H9 (cell line): Measurements from ENCODE around the gene RUNX1. TPM values are rescaled to one million over a fixed set of nuclear protein-coding genes. Genes with fewer than 3 reads are reported as not detected.
A peak's percentile ranks its signal among the peaks of the same experiment; 100 is the strongest.

ENCODE experiments used
- DNase-seq: peaks from one replicate; pipeline ENCODE4 v3.0.0-alpha.2; 2017
- H2AFZ ChIP-seq: one replicate; pipeline ENCODE4 v1.6.1; 2013; ENCODE audit warnings: mild to moderate bottlenecking, low read length, control low read depth, moderate library complexity
- H2AK5ac ChIP-seq: 2 replicates; pipeline ENCODE4 v1.6.1; 2013; ENCODE audit warnings: low read length, control low read depth, mixed read lengths; ENCODE audit not compliant: insufficient read length
- H2BK120ac ChIP-seq: one replicate; pipeline ENCODE4 v1.6.1; 2013; ENCODE audit warnings: low read depth, mild to moderate bottlenecking, low read length, control low read depth, inconsistent platforms; ENCODE audit not compliant: poor library complexity, severe bottlenecking
- H2BK12ac ChIP-seq: 2 replicates; pipeline ENCODE4 v1.6.1; 2013; ENCODE audit warnings: low read length, control low read depth, mixed read lengths, low read depth; ENCODE audit not compliant: insufficient read length
- H2BK15ac ChIP-seq: 2 replicates; pipeline ENCODE4 v1.6.1; 2013; ENCODE audit warnings: low read depth, low read length, control low read depth
- H2BK20ac ChIP-seq: one replicate; pipeline ENCODE4 v1.6.1; 2013; ENCODE audit warnings: low read depth, mild to moderate bottlenecking, low read length, control low read depth, inconsistent platforms; ENCODE audit not compliant: poor library complexity, severe bottlenecking
- H2BK5ac ChIP-seq: 2 replicates; pipeline ENCODE4 v1.6.1; 2013; ENCODE audit warnings: low read length, control low read depth, mixed read lengths; ENCODE audit not compliant: insufficient read length
- H3K14ac ChIP-seq: 2 replicates; pipeline ENCODE4 v1.6.1; 2013; ENCODE audit warnings: low read length, control low read depth; ENCODE audit not compliant: insufficient read depth
- H3K18ac ChIP-seq: 2 replicates; pipeline ENCODE4 v1.6.1; 2013; ENCODE audit warnings: low read depth, mild to moderate bottlenecking, mixed read lengths, low read length, control low read depth; ENCODE audit not compliant: insufficient read length
- H3K23ac ChIP-seq: 2 replicates; pipeline ENCODE4 v1.6.1; 2013; ENCODE audit warnings: low read length, control low read depth, mixed read lengths, low read depth; ENCODE audit not compliant: insufficient read length
- H3K23me2 ChIP-seq: 2 replicates; pipeline ENCODE4 v1.6.1; 2013; ENCODE audit warnings: low read depth, mild to moderate bottlenecking, mixed read lengths, low read length, control low read depth; ENCODE audit not compliant: insufficient read length, poor library complexity, severe bottlenecking
- H3K27ac ChIP-seq: 2 replicates; pipeline ENCODE4 v1.5.1; 2013; ENCODE audit warnings: low read length, control low read depth, mixed read lengths, low read depth; ENCODE audit not compliant: insufficient read length
- H3K27me3 ChIP-seq: 2 replicates; pipeline ENCODE4 v1.6.1; 2013; ENCODE audit warnings: low read length, control low read depth, inconsistent platforms; ENCODE audit not compliant: insufficient read depth
- H3K4ac ChIP-seq: 2 replicates; pipeline ENCODE4 v1.6.1; 2013; ENCODE audit warnings: low read depth, mild to moderate bottlenecking, control low read depth, inconsistent platforms, low read length, moderate library complexity
- H3K4me1 ChIP-seq: 2 replicates; pipeline ENCODE4 v1.6.1; 2013; ENCODE audit warnings: low read length, control low read depth, inconsistent platforms; ENCODE audit not compliant: insufficient read depth
- H3K4me2 ChIP-seq: 2 replicates; pipeline ENCODE4 v1.6.1; 2013; ENCODE audit warnings: low read length, control low read depth, mixed read lengths; ENCODE audit not compliant: insufficient read length, insufficient read depth
- H3K56ac ChIP-seq: 2 replicates; pipeline ENCODE4 v1.6.1; 2013; ENCODE audit warnings: low read depth, mild to moderate bottlenecking, mixed read lengths, low read length, control low read depth; ENCODE audit not compliant: insufficient read length
- H3K79me1 ChIP-seq: 2 replicates; pipeline ENCODE4 v1.6.1; 2013; ENCODE audit warnings: low read depth, mild to moderate bottlenecking, moderate library complexity, low read length, control low read depth, inconsistent platforms; ENCODE audit not compliant: insufficient read depth, poor library complexity, severe bottlenecking
- H3K79me2 ChIP-seq: 2 replicates; pipeline ENCODE4 v1.6.1; 2013; ENCODE audit warnings: low read length, control low read depth, inconsistent platforms; ENCODE audit not compliant: insufficient read depth
- H3K9ac ChIP-seq: 2 replicates; pipeline ENCODE4 v1.6.1; 2013; ENCODE audit warnings: low read length, control low read depth, mixed read lengths; ENCODE audit not compliant: insufficient read length; ENCODE audit errors: extremely low read depth
- H3K9me3 ChIP-seq: one replicate; pipeline ENCODE4 v1.6.1; 2013; ENCODE audit warnings: low read depth, low read length, inconsistent platforms; ENCODE audit not compliant: control insufficient read depth
- H3T11ph ChIP-seq: one replicate; pipeline ENCODE4 v1.6.1; 2013; ENCODE audit warnings: mild to moderate bottlenecking, low read length, control low read depth, inconsistent platforms
- H4K20me1 ChIP-seq: one replicate; pipeline ENCODE4 v1.6.1; 2013; ENCODE audit not compliant: control insufficient read depth, insufficient read length, insufficient read depth
- H4K5ac ChIP-seq: 2 replicates; pipeline ENCODE4 v1.6.1; 2013; ENCODE audit warnings: low read depth, mild to moderate bottlenecking, mixed read lengths, low read length, control low read depth; ENCODE audit not compliant: insufficient read length
- H4K8ac ChIP-seq: replicated peaks from 2 replicates; pipeline ENCODE4 v1.6.1; 2013; ENCODE audit warnings: low read length, control low read depth, mixed read lengths, low read depth; ENCODE audit not compliant: insufficient read length
- H4K91ac ChIP-seq: 2 replicates; pipeline ENCODE4 v1.6.1; 2013; ENCODE audit warnings: low read depth, mild to moderate bottlenecking, moderate library complexity, mixed read lengths, low read length, control low read depth; ENCODE audit not compliant: insufficient read length
- H3K27ac Mint-ChIP-seq, 3 experiments: 2 replicates in 2 of 3; 3 replicates in 1 of 3; pipeline ENCODE4 v1.8.0; 2020 to 2021; ENCODE audit warnings: mixed read lengths in 3 of 3, mild to moderate bottlenecking in 1 of 3, moderate library complexity in 1 of 3
- H3K27me3 Mint-ChIP-seq: 2 replicates; pipeline ENCODE4 v1.8.0; 2021; ENCODE audit warnings: low read depth, mild to moderate bottlenecking, moderate library complexity, mixed read lengths
- H3K36me3 Mint-ChIP-seq, 3 experiments: 2 replicates in 2 of 3; 3 replicates in 1 of 3; pipeline ENCODE4 v1.8.0; 2020 to 2021; ENCODE audit warnings: low read depth in 3 of 3, mixed read lengths in 3 of 3; ENCODE audit not compliant: insufficient read depth in 1 of 3
- H3K4me1 Mint-ChIP-seq, 2 experiments: 2 replicates each; pipeline ENCODE4 v1.8.0; 2020; ENCODE audit warnings: mixed read lengths in 2 of 2
- H3K4me3 Mint-ChIP-seq, 2 experiments: 2 replicates in 1 of 2; 3 replicates in 1 of 2; pipeline ENCODE4 v1.8.0; 2020 to 2021; ENCODE audit warnings: mild to moderate bottlenecking in 2 of 2, mixed read lengths in 2 of 2, moderate library complexity in 1 of 2
- H3K9me3 Mint-ChIP-seq, 2 experiments: 2 replicates in 1 of 2; 3 replicates in 1 of 2; pipeline ENCODE4 v1.8.0; 2020; ENCODE audit warnings: mild to moderate bottlenecking in 2 of 2, mixed read lengths in 2 of 2, moderate library complexity in 1 of 2
- CTCF ChIP-seq: fragments of 200-600 bp; sonication (generic); conservative IDR thresholded peaks from 3 replicates; pipeline ENCODE4 v1.8.0; 2021; ENCODE audit warnings: antibody characterized with exemption, mild to moderate bottlenecking
- WGBS: extraction: QIAGEN DNeasy Blood & Tissue Kit; methylation state at CpG from one replicate; pipeline ENCODE4 v1.1.7; 2013; ENCODE audit warnings: missing lambda C conversion rate, low lambda C conversion rate, mixed read lengths; ENCODE audit not compliant: insufficient read length; ENCODE audit errors: extremely low coverage; 5-methylcytosine and 5-hydroxymethylcytosine counted together
- total RNA-seq: library from RNA; stranded (reverse); gene quantifications from 2 replicates; pipeline ENCODE4 v1.2.1, GENCODE V29; 2021

Gene RUNX1
- total RNA-seq, 1 experiment from 2014 or later = 0.72 TPM

DNA sequence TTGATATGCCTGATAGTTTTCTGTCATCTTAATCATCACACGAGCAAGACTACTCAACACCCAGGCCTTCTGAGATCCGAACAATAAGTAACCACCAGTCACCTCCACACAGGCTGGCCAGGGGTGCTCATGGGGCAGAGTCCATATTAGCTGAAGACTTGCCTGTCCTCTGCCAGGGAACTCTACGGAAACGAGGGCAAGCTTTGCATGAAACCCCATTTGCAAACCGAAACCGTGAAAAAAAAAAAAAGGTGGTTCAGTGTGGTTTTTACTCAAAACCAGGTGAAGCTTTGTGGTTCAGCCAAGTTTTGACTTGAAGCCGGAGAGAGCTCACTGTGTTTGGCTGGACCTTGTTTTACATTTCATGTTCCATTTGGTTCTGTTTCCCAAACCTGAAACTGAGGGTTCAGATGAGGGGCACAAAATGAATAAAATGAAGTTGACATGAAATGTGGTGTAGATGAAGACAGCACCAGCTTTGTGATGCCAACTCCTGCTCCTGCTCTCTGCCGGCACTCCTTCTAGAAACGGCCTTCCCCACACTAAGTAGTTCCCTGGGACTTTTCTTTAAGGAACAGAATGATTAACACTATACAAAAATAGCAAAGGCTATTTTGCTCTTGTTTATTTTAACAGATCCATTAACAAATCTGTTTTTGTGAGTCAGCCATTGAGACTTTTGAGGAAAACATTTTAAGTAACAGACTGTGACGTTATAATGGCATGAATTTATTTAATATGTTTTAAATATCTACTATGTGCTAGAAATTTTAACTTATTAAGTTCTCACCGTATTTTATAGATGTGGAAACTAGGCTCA, 74.7 kb downstream of the RUNX1 start:
- no peaks in the 10 kb centered on the region for H3K9me3 Mint-ChIP-seq
- H3K79me1 ChIP-seq = no peaks in the 10 kb centered on the region
- DNase-seq = no peak
- H2AFZ ChIP-seq = peak overlapping the region; percentile 14
- H2BK15ac ChIP-seq = no peak overlapping the region
- H3K4me3 Mint-ChIP-seq = no peak overlapping the region
- no peaks in the 10 kb centered on the region for H3K36me3 Mint-ChIP-seq
- H3K27ac Mint-ChIP-seq = no peak overlapping the region
- H4K91ac ChIP-seq = no peak overlapping the region
- no peak overlapping the region for H3K4ac ChIP-seq
- H3K27ac ChIP-seq = no peak overlapping the region
- H3K4me1 Mint-ChIP-seq = peaks cover 0 to 3% of the 10 kb centered on the region in 2 experiments; a peak in 2 of 4 replicates
- no peak overlapping the region for H3K18ac ChIP-seq
- H3K27me3 ChIP-seq = no peaks in the 10 kb centered on the region; the same call in 1 of the 2 replicates
- no peaks in the 10 kb centered on the region for H3K79me2 ChIP-seq
- H3K4me1 ChIP-seq = no peaks in the 10 kb centered on the region; the same call in 1 of the 2 replicates
- H3K9ac ChIP-seq = no peak overlapping the region
- H3K14ac ChIP-seq = no peak overlapping the region
- no peak for TF ChIP-seq CTCF
- WGBS = no CpG with 5 or more reads among the region's 11 CpGs
- H3K9me3 ChIP-seq = no peaks in the 10 kb centered on the region
- H2BK12ac ChIP-seq = no peak overlapping the region
- no peak overlapping the region for H3T11ph ChIP-seq
- H3K27me3 Mint-ChIP-seq = no peaks in the 10 kb centered on the region
- no peak overlapping the region for H3K56ac ChIP-seq
- no peak overlapping the region for H4K5ac ChIP-seq
- H4K8ac ChIP-seq = no peak overlapping the region
- H2BK120ac ChIP-seq = no peak overlapping the region
- H4K20me1 ChIP-seq = no peaks in the 10 kb centered on the region
- H3K23ac ChIP-seq = no peak overlapping the region
- no peak overlapping the region for H3K4me2 ChIP-seq
- no peak overlapping the region for H2BK5ac ChIP-seq
- no peak overlapping the region for H2BK20ac ChIP-seq
- no peaks in the 10 kb centered on the region for H3K23me2 ChIP-seq
- no peak overlapping the region for H2AK5ac ChIP-seq
